Loucy (cell line): ENCODE results near the gene ASH1L.

Experiments
- CTCF ChIP-seq: fragments of 200-600 bp; sonication (generic); conservative IDR thresholded peaks from 2 replicates; pipeline ENCODE4 v1.5.1; 2014; ENCODE audit warnings: mild to moderate bottlenecking, antibody characterized with exemption, low read length
- EZH2phosphoT487 ChIP-seq: fragments of 200-600 bp; IDR thresholded peaks from 2 replicates; pipeline ENCODE4 v1.6.1; 2018; ENCODE audit warnings: antibody characterized with exemption, mild to moderate bottlenecking, moderate library complexity, borderline replicate concordance

- TF ChIP-seq CTCF (no peak), EZH2phosphoT487 (no peak)
Measured at GRCh38 chr1:155300024-155300423, 262.6 kb downstream of the ASH1L start.
